Liver (tissue), 9 donors: Measurements from ENCODE around the gene ATL2. TPM values are rescaled to one million over a fixed set of nuclear protein-coding genes. Genes with fewer than 3 reads are reported as not detected.
"Not testable (repeated sequence)": the region's sequence is repeated elsewhere in the genome, so short reads cannot be mapped to it uniquely, and the experiment has no call there.

Source experiments
- DNase-seq: peaks from one replicate; pipeline ENCODE4 v3.0.0-alpha.2; 2017; ENCODE audit warnings: low spot score
- H3K27ac ChIP-seq, 2 donors: one replicate each; pipeline ENCODE4 v1.7.0; 2013; ENCODE audit warnings: inconsistent platforms in 2 of 2, low read length in 2 of 2, control low read depth in 1 of 2, low read depth in 1 of 2, mild to moderate bottlenecking in 1 of 2
- H3K27me3 ChIP-seq, 4 donors: one replicate each; pipeline versions ENCODE4 v1.6.1 to v1.7.0; 2013; ENCODE audit warnings: low read length in 3 of 4, inconsistent platforms in 1 of 4, mild to moderate bottlenecking in 1 of 4, moderate library complexity in 1 of 4; ENCODE audit not compliant: control insufficient read depth in 4 of 4, insufficient read depth in 4 of 4
- H3K36me3 ChIP-seq, 4 donors: one replicate each; pipeline versions ENCODE4 v1.6.1 to v1.7.0; 2013; ENCODE audit warnings: low read length in 3 of 4, mild to moderate bottlenecking in 3 of 4, low read depth in 1 of 4, moderate library complexity in 1 of 4; ENCODE audit not compliant: control insufficient read depth in 4 of 4, insufficient read depth in 3 of 4
- H3K4me1 ChIP-seq, 4 donors: one replicate each; pipeline versions ENCODE4 v1.6.1 to v1.7.0; 2013; ENCODE audit warnings: low read length in 3 of 4, mild to moderate bottlenecking in 3 of 4, moderate library complexity in 1 of 4; ENCODE audit not compliant: control insufficient read depth in 4 of 4, insufficient read depth in 4 of 4
- H3K4me3 ChIP-seq, 3 donors: one replicate each; pipeline versions ENCODE4 v1.6.1 to v1.7.0; 2013; ENCODE audit warnings: low read length in 3 of 3, control low read depth in 1 of 3, low read depth in 1 of 3, mild to moderate bottlenecking in 1 of 3
- H3K9ac ChIP-seq, 2 donors: one replicate each; pipeline ENCODE4 v1.7.0; 2013; ENCODE audit warnings: low read length in 2 of 2, mild to moderate bottlenecking in 2 of 2, moderate library complexity in 2 of 2, control low read depth in 1 of 2, low read depth in 1 of 2
- H3K9me3 ChIP-seq, 4 donors: one replicate each; pipeline versions ENCODE4 v1.6.1 to v1.7.0; 2013; ENCODE audit warnings: low read length in 3 of 4; ENCODE audit not compliant: control insufficient read depth in 4 of 4
- EGR1 ChIP-seq, 2 donors: IDR thresholded peaks; 2 replicates each; pipeline ENCODE4 v1.6.1; 2016 to 2018; ENCODE audit warnings: antibody characterized with exemption in 2 of 2, low read depth in 2 of 2
- FOXA1 ChIP-seq: IDR thresholded peaks from 2 replicates; pipeline ENCODE4 v1.6.1; 2016; ENCODE audit warnings: antibody characterized with exemption
- FOXA2 ChIP-seq: IDR thresholded peaks from 2 replicates; pipeline ENCODE4 v1.6.1; 2016; ENCODE audit warnings: antibody characterized with exemption
- GABPA ChIP-seq, 2 donors: IDR thresholded peaks in 1 of 2; conservative IDR thresholded peaks in 1 of 2; 2 replicates each; pipeline ENCODE4 v1.6.1; 2016; ENCODE audit warnings: antibody characterized with exemption in 2 of 2, mild to moderate bottlenecking in 1 of 2, moderate library complexity in 1 of 2
- HNF4G ChIP-seq: IDR thresholded peaks from 2 replicates; pipeline ENCODE4 v1.6.1; 2016; ENCODE audit warnings: antibody characterized with exemption
- NR2F2 ChIP-seq: IDR thresholded peaks from 2 replicates; pipeline ENCODE4 v1.6.1; 2016; ENCODE audit warnings: antibody characterized with exemption
- RAD21 ChIP-seq, 2 donors: IDR thresholded peaks; 2 replicates each; pipeline ENCODE4 v1.6.1; 2016; ENCODE audit warnings: antibody characterized with exemption in 2 of 2, mild to moderate bottlenecking in 2 of 2
- RXRA ChIP-seq, 2 donors: IDR thresholded peaks; 2 replicates each; pipeline ENCODE4 v1.6.1; 2017 to 2018; ENCODE audit warnings: antibody characterized with exemption in 2 of 2, mild to moderate bottlenecking in 1 of 2
- TAF1 ChIP-seq: conservative IDR thresholded peaks from 2 replicates; pipeline ENCODE4 v1.6.1; 2016; ENCODE audit warnings: antibody characterized with exemption, mild to moderate bottlenecking
- YY1 ChIP-seq: IDR thresholded peaks from 2 replicates; pipeline ENCODE4 v1.6.1; 2016; ENCODE audit warnings: antibody characterized with exemption, mild to moderate bottlenecking
- WGBS: extraction: QIAGEN DNeasy Blood & Tissue Kit; methylation state at CpG from one replicate; pipeline ENCODE4 v1.1.7; 2013; 5-methylcytosine and 5-hydroxymethylcytosine counted together
- polyA plus RNA-seq, 2 donors: library from polyadenylated mRNA; stranded (reverse) in 1 of 2; unstranded in 1 of 2; fragments of 200-250 nt in 1 of 2; fragments of >200 nt in 1 of 2; fragmentation: Nextera tagmentation in 1 of 2; extraction: Ambion mirVana in 1 of 2; gene quantifications; one replicate each; pipeline versions ENCODE4 v1.2.1 to v1.2.3, GENCODE V29; 2013 to 2015
- total RNA-seq, 2 donors: library from RNA; depleted of rRNA; stranded (reverse); fragments of >200 nt; gene quantifications; one replicate each; pipeline ENCODE4 v1.2.3, GENCODE V29; 2014
- TF ChIP-seq, protein P1 (sequence below): IDR thresholded peaks from 2 replicates; pipeline ENCODE4 v1.6.1; 2016; ENCODE audit warnings: antibody characterized with exemption
- TF ChIP-seq, protein P2 (sequence below): IDR thresholded peaks from 2 replicates; pipeline ENCODE4 v1.6.1; 2016; ENCODE audit warnings: antibody characterized with exemption, mild to moderate bottlenecking
- TF ChIP-seq, protein P3 (sequence below): IDR thresholded peaks from 2 replicates; pipeline ENCODE4 v1.6.1; 2016; ENCODE audit warnings: antibody characterized with exemption
- TF ChIP-seq, protein P4 (sequence below): IDR thresholded peaks from 2 replicates; pipeline ENCODE4 v1.6.1; 2016; ENCODE audit warnings: antibody characterized with exemption
- donor health status: healthy.
- donor health status: healthy.
- donor health status: healthy.
- donor health status: healthy.
- donor health status: healthy.

Gene ATL2
- total and polyA plus RNA-seq, 4 donors: 21.0 to 163 (median 45.8) TPM

DNA sequence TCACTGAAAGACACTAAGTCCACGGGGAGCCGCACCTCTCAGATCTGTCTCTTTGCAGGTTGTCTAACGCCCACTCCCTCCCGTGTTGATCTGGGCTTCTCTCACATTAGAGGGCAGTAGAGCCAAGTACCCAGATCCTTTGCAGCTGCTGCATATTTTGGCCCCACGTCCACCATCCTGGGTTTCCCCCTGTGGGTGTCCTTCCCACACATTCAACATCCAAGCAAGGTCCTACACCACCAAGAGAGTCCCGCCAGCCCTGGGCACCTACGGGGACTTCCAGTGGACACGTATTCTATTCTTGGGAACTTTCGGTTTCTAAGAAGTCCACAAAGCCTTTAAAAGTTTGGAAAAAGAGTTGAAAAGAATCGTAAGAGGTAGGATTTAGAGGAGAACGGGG is 116.6 kb downstream of the ATL2 start:
- Histone ChIP-seq H3K36me3 (no peaks in the 10 kb centered on the region), H3K9me3 (no peaks in the 10 kb centered on the region), H3K9ac (no peak overlapping the region), H3K27me3 (no peaks in the 10 kb centered on the region), H3K27ac (no peak overlapping the region), H3K4me3 (no peak overlapping the region), H3K4me1 (no peaks in the 10 kb centered on the region)
- no peak for DNase-seq
- TF ChIP-seq HNF4G (no peak), EGR1 (IDR thresholded peaks at IDR 0.05; ENCODE audit: low read depth in 2 of 2) (no peak), NR2F2 (no peak), TAF1 (no peak)
- TF ChIP-seq, protein P1, sequence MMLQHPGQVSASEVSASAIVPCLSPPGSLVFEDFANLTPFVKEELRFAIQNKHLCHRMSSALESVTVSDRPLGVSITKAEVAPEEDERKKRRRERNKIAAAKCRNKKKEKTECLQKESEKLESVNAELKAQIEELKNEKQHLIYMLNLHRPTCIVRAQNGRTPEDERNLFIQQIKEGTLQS: no peak
- WGBS: 86% methylated on average over 11 of the region's 11 CpGs

DNA sequence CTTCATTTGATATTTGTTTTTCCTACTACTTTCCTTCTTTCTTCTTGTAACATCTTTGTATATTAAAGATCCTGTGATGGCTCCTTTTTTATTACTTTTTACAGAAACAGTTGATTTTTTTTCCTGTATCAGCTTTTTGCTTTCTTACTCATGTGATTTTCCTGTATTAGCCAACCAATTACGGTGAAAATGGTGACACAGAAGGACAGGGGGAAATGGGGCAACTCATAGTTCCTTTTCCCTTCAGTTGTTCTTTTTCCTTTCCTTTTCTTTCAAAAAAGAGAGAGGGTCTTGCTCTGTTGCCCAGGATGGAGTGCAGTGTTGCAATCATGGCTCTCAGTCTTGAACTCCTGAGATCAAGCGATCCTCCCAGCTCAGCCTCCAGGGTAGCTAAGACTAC is 117.8 kb downstream of the ATL2 start:
- WGBS: 91% methylated on average over 2 of the region's 2 CpGs
- Histone ChIP-seq H3K9ac (no peak overlapping the region), H3K4me1 (no peaks in the 10 kb centered on the region), H3K9me3 (no peaks in the 10 kb centered on the region), H3K27ac (no peak overlapping the region), H3K36me3 (no peaks in the 10 kb centered on the region), H3K27me3 (no peaks in the 10 kb centered on the region), H3K4me3 (no peak overlapping the region)
- TF ChIP-seq, protein P2, sequence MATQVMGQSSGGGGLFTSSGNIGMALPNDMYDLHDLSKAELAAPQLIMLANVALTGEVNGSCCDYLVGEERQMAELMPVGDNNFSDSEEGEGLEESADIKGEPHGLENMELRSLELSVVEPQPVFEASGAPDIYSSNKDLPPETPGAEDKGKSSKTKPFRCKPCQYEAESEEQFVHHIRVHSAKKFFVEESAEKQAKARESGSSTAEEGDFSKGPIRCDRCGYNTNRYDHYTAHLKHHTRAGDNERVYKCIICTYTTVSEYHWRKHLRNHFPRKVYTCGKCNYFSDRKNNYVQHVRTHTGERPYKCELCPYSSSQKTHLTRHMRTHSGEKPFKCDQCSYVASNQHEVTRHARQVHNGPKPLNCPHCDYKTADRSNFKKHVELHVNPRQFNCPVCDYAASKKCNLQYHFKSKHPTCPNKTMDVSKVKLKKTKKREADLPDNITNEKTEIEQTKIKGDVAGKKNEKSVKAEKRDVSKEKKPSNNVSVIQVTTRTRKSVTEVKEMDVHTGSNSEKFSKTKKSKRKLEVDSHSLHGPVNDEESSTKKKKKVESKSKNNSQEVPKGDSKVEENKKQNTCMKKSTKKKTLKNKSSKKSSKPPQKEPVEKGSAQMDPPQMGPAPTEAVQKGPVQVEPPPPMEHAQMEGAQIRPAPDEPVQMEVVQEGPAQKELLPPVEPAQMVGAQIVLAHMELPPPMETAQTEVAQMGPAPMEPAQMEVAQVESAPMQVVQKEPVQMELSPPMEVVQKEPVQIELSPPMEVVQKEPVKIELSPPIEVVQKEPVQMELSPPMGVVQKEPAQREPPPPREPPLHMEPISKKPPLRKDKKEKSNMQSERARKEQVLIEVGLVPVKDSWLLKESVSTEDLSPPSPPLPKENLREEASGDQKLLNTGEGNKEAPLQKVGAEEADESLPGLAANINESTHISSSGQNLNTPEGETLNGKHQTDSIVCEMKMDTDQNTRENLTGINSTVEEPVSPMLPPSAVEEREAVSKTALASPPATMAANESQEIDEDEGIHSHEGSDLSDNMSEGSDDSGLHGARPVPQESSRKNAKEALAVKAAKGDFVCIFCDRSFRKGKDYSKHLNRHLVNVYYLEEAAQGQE: no peak
- TF ChIP-seq, protein P3, sequence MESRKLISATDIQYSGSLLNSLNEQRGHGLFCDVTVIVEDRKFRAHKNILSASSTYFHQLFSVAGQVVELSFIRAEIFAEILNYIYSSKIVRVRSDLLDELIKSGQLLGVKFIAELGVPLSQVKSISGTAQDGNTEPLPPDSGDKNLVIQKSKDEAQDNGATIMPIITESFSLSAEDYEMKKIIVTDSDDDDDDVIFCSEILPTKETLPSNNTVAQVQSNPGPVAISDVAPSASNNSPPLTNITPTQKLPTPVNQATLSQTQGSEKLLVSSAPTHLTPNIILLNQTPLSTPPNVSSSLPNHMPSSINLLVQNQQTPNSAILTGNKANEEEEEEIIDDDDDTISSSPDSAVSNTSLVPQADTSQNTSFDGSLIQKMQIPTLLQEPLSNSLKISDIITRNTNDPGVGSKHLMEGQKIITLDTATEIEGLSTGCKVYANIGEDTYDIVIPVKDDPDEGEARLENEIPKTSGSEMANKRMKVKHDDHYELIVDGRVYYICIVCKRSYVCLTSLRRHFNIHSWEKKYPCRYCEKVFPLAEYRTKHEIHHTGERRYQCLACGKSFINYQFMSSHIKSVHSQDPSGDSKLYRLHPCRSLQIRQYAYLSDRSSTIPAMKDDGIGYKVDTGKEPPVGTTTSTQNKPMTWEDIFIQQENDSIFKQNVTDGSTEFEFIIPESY: no peak
- no peak for TF ChIP-seq YY1
- no peak for DNase-seq

DNA sequence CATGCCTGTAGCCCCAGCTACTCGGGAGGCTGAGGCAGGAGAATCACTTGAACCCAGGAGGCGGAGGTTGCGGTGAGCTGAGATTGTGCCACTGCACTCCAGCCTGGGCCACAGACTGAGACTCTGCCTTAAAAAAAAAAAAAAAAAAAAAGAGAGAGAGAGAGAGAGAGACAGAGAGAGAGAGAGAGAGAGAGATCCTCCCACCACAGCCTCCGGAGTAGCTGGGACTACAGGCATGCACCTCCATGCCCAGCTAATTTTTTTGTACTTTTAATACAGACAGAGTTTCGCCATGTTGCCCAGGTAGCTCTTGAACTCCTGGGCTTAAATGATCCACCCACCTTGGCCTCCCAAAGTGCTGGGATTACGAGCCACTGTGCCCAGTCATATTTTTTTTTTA is 119.4 kb downstream of the ATL2 start:
- not testable (repeated sequence) for H3K4me1 ChIP-seq, H3K36me3 ChIP-seq, H3K27me3 ChIP-seq, H3K9me3 ChIP-seq, H3K9ac ChIP-seq, H3K27ac ChIP-seq, H3K4me3 ChIP-seq, DNase-seq
- 92% methylated on average over 6 of the region's 6 CpGs for WGBS

DNA sequence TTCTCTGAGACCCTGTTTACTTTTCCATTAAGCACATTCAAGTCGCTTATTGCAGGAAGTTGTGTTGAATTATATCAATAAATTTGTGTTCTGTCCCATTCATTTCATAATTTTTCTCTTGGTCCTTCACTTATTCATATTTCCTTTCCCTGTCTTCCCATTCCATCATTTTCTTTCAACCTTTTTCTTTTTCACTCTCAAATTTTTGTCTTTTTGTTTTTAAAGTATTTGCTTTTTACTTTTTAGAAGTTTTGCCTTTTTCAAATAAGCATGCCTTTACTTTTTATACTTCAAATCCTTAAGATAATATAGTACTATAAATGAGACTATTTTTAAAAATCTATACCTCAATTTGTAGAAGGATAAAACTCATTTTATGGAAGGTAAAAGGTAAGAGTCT is 120.5 kb downstream of the ATL2 start:
- 89% methylated on average over 1 of the region's 1 CpG for WGBS
- H3K27ac ChIP-seq: no peak overlapping the region
- DNase-seq: no peak
- H3K36me3 ChIP-seq: no peaks in the 10 kb centered on the region
- H3K9me3 ChIP-seq: no peaks in the 10 kb centered on the region
- H3K9ac ChIP-seq: no peak overlapping the region
- H3K4me3 ChIP-seq: no peak overlapping the region
- H3K27me3 ChIP-seq: no peaks in the 10 kb centered on the region
- no peaks in the 10 kb centered on the region for H3K4me1 ChIP-seq
- TF ChIP-seq EGR1 (IDR thresholded peaks at IDR 0.05; ENCODE audit: low read depth in 2 of 2): no peak
- no peak for TF ChIP-seq RXRA (IDR thresholded peaks at IDR 0.05)
- TF ChIP-seq HNF4G: no peak
- no peak for TF ChIP-seq NR2F2
- TF ChIP-seq GABPA (IDR thresholded peaks at IDR 0.05 in 1 of 2, conservative IDR thresholded peaks at IDR 0.05 in 1 of 2): no peak
- TF ChIP-seq, protein P2: no peak
- TF ChIP-seq RAD21 (IDR thresholded peaks at IDR 0.05): no peak
- TF ChIP-seq, protein P4, sequence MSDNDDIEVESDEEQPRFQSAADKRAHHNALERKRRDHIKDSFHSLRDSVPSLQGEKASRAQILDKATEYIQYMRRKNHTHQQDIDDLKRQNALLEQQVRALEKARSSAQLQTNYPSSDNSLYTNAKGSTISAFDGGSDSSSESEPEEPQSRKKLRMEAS: no peak
- no peak for TF ChIP-seq FOXA2
- TF ChIP-seq TAF1: no peak
- TF ChIP-seq FOXA1: no peak
- TF ChIP-seq, protein P1: no peak
